Activated CD4-positive, alpha-beta T cell treated with anti-CD3 and anti-CD28 coated beads, Interleukin-10, Interleukin-2, amounts not matched to agents 100 ng/mL and 50 ng/mL, durations not matched to agents 16 hours and 8 hours (primary cell): ENCODE data around the gene PRKACA.

ENCODE experiments used
- DNase-seq: peaks from one replicate; pipeline ENCODE4 v3.0.0-alpha.2; 2020

The PRKACA gene

DNA sequence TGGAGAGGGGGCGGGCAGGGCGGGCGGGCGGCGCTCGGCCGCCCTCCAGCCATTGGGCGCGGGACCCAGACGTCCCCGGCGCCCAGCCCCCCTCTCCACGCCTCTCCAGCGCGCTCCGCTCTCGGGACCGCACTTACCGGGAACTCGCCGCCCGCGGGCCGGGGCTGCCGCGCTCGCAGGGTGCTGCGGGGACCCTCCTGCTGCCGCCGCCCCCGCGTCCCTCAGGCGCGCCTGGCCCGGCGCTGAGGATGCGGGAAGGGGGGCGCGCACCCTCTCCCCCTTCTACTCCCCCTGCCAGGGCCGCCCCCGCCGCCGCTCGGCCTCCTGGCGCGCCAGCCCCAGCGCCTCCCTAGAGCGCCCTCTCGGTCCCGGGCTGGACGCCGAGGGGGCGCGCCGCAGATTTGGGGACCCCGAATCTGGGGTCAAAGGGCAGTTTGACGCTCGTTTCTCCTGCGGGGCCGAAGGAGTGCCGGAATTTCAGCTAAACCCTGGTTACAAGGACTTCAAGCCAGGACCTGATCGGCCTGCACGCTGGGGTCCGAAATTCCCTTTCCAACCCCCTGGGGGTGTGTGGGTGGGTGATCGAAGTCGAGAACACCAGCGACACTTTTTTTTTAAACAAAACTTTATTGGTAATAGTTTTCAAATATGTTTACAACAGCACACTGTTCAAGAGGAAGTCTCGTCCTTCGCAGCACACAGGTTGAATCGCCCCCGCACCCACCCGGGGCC is 26.3 kb downstream of the PRKACA start:
- DNase-seq = peak; percentile 54

DNA sequence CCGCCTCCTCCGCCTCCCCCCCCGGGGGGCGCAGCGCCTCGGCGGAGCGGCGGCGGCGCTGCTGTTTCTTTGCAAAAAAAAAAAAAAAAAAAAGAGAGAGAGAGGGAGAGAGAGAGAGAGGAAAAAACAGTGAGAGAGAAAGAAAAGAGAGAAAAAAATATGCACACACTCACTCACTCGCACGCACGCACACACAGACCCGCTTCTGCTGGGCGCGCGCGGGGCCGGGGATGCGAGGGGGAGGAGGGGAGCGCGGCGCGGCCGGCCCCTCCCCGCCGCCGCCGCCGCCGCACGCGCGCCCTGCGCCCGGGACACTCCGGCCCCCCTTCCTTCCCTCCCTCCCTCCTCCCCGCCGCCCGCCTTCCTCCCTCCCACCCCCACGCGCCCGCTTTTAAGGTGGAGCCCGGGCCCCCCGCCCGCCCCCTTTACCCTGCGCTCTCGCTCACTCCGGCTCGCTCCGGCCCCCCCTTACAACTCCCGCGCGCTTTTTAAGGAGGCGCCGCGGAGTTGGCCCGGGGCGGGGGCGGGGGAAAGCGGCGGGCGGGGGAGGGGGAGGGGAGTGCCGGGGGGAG is 27.0 kb downstream of the PRKACA start, which contains the start of gene SAMD1:
Gene SAMD1, minus strand, starts transcription at position 243 of the 572 bp plus-strand sequence.
- DNase-seq = peak; percentile 84

DNA sequence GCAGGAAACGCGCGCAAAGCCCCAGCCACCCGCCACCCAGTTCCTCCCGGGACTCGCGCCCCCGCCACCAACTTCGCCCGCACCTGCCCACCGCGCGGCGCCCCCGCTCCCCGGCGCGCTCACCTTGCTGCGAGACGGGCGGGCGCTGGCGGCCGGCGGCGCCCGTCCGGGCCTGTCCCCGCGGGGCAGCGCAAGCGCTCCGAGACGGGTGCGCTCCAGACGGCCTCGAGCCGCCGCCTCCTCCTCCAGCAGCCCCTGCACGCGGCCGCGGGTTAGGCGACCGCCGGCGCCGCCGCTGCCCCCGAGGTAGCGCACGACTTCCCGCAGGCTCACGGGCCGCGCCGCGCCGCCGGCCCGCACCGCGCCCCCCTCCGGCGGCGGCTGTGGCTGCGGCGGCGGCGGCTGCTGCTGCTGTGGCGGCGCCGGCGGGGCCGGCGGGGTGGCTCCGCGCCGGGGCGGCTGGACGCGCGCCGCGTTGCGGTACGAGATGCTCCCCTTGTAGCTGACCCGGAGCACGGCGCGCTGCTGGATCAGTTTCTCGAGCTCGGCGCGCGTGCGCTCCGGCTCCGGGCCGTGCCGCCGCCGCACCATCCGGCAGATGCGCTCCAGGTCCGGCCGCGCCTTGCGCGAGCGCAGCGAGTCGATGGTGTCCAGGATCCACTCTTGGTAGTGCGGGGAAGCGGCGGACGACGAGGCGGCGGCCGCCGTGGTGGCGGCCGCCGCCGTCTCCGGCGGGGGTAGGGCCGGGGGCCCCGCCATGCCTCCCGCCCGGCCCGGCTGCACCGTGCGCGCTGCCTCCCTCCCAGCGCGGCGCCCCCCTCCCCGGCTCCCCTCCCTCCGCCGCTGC is 27.7 kb downstream of the PRKACA start:
- peak; percentile 68 for DNase-seq

GRCh38 chr19:14089412-14089661 is 28.2 kb downstream of the PRKACA start:
- DNase-seq = peak; percentile 34

GRCh38 chr19:14088634-14089411 is 28.7 kb downstream of the PRKACA start:
- no peak for DNase-seq

GRCh38 chr19:14086098-14086497 is 31.5 kb downstream of the PRKACA start:
- DNase-seq = no peak

- DNase-seq = no peak
Observed at GRCh38 chr19:14085309-14085995, 32.1 kb downstream of the PRKACA start, which contains the start of gene C19orf67. TSS of gene C19orf67 (minus strand) at chr19:14085783. CDS start at chr19:14085627, 156 bp downstream.

GRCh38 chr19:14082675-14082960 is 34.9 kb downstream of the PRKACA start:
- no peak for DNase-seq

DNA sequence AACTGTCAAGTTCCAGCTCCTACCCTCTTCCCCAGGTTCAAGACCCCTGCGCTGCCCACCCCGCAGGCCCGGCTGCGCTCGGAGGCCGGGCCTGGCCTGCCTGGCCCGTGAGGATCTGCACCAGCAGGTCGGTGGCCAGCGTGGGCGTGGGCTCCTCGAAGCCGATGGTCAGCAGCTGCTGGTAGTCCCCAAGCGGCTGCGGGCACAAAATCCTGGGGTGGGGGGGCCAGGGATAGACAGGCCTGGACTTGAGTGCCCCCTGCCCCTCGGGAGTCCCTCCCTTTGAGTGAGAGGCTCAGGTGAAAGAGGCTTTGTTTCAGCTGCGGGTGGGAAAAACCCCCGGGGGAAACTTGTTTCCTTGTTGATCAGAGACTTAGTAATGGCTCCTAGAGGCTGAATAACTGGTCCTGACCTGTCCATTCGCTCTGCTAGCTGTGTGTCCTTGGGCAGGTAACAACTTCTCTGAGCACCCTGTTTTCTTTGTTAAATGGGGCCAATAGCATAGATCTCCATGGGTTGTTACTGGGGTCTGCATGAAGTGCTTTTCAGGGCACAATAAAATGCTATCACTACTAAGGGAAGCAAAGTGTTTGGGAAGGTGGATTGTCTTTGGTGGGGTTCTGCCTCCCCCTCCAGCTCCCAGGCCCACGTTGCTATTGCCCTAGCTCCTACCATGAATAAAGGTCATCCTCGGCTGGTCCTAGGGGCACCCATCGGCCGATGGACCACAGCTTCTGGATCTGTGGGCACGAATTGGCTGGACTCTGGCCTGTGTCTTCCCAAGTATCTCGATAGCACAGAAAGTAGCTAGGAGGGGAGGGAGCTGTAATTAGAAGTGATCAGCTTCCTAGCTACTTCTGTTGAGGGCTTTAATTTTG is 35.5 kb downstream of the PRKACA start:
- peak; percentile 16 for DNase-seq

DNA sequence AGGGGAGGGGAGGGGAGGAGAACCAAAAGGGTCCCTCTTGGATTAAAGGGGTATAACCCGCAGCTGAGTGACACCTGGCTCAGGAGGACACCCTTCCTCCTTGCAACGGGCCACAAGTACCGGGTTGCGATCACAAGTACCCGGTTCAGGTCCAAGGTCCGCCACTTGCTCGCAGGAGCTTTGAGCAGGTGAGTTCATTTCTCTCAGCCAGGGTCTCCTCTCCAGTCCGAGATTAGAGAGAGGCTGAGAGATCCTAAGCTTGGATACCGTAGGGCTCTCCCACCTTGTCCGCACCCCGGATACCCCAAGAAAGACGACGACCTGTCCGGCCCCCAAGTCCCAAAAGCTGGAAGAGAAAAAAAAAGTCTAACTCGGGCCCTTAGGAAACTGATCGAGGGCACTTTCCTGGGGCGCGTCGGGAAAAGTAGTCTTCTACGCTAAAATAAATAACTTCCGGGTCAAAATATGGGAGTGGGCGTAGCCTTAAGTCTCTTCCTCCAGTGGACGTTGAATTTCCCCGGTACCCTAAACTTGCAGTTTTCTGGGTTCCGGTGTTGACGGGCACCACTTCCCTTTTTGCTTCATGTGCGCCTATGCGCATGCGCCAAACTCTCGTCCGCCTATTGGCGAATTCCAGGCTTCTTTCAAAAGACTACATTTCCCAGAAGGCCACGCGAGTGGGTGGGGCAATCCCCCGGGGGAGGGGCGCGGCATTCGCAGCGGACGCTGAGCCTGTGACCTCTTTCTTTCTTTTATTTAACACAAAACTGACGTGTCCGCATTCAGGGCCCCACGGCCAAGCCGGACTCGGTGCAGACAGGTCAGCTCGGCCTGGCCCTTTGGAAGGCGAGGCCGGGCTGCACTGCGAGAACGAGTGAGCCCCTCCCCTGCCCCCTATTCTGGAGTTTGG is 36.4 kb downstream of the PRKACA start:
- DNase-seq = peak; percentile 100

- DNase-seq = no peak
Observed at GRCh38 chr19:14078411-14078810, 39.2 kb downstream of the PRKACA start.

DNA sequence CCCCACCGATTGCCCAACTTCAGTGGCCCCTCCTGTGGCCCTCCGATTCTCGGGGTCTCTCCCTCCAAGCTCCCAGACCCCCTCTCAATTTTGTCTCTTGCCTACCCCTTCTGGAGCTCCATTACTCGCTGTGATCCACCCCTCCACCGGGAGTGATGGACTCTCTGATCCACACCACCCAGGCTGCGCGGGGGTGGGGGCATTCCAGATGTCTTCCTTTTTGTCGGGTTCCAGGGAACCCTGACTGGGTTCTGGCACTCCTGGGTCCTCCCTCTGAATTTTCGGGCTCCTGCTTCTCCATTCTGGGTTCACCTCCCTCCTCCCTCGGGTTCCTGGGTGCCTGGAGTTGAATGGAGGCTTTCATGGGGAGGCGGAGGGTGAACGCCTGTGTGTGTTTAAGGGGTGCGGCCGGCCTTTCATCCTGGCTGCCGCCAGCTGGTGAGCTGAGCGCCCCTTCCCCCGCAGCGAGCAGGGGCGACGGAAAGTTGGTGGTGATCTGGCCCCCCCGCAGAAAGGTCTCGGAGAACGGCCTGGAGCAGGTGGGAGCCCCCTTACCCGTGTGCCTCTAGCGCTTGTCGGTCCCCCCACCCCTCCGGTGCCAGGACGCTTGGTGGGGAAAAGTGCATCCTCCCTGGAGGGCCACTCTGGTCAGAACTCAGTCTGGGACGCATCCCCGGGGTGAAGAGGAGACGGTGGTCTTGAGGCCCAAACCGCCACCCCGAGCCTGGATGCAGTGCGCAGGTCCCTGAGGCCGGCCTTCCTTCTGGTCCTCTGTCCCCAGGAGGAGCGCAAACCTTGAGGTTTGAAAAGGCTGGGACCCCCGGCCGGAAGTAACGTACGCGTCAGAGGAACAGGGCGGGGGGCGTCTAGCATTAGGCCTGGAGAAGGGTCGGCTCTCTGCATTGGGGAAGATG is 43.4 kb downstream of the PRKACA start:
- DNase-seq = peak; percentile 35

DNA sequence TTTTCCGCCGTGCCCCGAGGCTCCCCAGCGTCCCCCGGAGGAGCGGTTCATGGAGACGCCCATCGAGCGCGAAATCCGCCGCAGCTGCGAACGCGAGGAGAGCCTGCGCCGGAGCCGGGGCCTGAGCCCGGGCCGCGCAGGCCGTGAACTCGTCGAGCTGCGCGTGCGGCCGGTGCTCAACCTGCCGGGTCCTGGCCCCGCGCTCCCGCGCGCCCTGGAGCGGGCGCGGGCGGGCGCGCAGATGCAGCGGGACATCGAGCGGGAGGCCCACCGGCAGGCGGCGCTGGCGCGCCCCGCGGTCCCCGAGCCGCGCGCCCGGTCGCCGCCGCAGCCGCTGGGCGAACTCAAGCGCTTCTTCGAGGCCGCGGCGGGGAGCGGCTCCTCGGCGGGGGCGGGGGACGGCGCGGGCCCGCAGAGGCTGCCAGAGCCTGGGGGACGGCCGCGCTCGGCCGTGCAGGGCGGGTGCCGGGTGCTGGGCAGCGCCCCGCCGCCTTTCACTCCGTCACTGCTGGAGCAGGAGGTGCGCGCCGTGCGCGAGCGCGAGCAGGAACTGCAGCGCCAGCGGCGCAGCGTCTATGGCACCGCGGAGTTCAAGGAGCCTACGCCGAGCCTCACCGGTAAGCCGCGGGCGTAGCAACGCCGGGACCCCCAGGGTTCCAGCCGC is 44.2 kb downstream of the PRKACA start:
- DNase-seq = peak; percentile 87

- peak; percentile 53 for DNase-seq
Observed at GRCh38 chr19:14072535-14073260, 44.9 kb downstream of the PRKACA start, which contains the start of gene MISP3. TSS of gene MISP3 (plus strand) at chr19:14072786. CDS start at chr19:14073310, 524 bp downstream.

- DNase-seq = no peak
Observed at GRCh38 chr19:14070268-14071050, 47.1 kb downstream of the PRKACA start.

DNA sequence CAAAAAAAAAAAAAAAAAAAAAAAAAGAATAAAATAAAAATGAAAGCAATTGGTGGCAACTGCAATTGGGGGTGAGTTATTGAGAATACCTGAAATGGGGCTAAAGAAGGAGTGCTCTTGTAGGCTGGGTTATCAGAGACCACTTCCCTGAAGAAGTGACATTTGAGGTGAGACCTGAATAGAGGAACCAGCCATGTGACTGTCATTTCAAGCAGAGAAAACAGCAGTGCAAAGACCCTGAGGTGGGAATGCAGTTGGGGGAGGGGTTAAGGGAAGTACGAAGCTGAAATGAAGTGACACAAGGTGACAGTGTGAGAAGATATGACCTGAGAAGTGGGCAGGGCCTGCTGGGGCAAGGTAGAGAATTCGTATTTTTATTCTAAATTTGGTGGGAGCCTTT is 51.4 kb downstream of the PRKACA start:
- DNase-seq = no peak

- no peak for DNase-seq
Observed at GRCh38 chr19:14063105-14063504, 54.5 kb downstream of the PRKACA start.
